GM12873 (cell line): ENCODE measurements around the gene TNRC6C.

Source experiments
- TF ChIP-seq, protein P1 (sequence below): IDR thresholded peaks from 2 replicates; pipeline ENCODE4 v1.5.1; 2012; ENCODE audit warnings: low read depth, mild to moderate bottlenecking, moderate library complexity, low read length, control low read depth; ENCODE audit not compliant: insufficient read depth; ENCODE audit errors: missing control alignments

The TNRC6C gene

DNA sequence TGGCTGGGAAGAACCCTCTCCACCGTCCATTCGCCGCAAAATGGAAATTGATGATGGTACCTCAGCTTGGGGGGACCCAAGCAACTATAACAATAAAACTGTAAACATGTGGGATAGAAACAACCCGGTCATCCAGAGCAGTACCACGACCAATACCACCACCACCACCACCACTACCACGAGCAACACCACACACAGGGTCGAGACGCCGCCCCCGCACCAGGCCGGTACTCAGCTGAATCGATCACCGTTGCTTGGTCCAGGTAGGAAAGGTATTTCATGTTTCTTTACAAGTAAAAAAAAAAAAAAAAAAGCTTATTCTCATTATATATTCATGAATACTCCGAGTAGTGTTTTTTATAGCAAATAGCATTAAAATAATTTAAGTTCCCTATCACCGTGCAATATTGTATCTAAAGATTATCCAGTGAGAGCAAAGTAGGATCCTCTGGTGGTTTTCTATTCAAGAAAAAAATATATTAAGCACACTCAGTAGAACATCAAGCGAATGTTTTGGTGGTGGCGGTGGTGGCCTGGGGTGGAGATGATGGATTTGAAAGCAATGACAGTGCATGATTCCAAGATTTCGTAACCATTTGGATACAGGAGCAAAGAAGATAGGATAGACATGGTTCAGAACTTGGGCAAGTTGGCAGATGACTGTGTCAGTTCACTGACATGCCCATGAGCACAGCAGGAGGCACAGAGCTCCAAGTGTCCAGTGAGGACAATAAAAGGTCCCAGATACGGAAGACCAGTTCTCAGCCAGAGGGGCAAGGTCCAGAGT lies 92.9 kb downstream of the TNRC6C start:
- TF ChIP-seq, protein P1, sequence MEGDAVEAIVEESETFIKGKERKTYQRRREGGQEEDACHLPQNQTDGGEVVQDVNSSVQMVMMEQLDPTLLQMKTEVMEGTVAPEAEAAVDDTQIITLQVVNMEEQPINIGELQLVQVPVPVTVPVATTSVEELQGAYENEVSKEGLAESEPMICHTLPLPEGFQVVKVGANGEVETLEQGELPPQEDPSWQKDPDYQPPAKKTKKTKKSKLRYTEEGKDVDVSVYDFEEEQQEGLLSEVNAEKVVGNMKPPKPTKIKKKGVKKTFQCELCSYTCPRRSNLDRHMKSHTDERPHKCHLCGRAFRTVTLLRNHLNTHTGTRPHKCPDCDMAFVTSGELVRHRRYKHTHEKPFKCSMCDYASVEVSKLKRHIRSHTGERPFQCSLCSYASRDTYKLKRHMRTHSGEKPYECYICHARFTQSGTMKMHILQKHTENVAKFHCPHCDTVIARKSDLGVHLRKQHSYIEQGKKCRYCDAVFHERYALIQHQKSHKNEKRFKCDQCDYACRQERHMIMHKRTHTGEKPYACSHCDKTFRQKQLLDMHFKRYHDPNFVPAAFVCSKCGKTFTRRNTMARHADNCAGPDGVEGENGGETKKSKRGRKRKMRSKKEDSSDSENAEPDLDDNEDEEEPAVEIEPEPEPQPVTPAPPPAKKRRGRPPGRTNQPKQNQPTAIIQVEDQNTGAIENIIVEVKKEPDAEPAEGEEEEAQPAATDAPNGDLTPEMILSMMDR, result no peak

DNA sequence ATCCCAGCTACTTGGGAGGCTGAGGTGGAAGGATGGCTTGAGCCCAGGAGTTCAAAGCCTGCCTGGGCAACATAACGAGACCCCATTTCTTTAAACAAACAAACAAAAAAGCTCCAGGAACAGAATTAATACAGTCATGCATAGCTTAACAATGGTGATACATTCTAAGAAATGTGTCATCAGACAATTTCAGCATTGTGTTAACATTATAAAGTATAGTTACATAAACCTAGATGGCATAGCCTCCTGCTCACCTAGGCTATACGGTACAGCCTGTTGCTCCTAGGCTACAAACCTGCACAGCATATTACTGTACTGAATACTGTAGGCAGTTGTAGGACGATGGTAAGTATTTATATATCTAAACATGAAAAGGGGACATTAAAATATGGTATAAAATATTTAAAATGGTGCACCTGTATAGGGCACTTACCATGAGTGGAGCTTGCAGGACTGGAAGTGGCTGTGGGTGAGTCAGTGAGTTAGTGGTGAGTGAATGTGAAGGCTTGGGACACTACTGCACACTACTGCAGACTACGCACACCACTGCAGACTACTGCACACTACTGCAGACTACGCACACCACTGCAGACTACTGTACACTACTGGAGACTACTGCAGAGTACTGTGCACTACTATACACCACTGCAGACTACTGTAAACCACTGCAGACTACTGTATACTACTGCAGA lies 95.4 kb downstream of the TNRC6C start:
- TF ChIP-seq, protein P1, result no peak

DNA sequence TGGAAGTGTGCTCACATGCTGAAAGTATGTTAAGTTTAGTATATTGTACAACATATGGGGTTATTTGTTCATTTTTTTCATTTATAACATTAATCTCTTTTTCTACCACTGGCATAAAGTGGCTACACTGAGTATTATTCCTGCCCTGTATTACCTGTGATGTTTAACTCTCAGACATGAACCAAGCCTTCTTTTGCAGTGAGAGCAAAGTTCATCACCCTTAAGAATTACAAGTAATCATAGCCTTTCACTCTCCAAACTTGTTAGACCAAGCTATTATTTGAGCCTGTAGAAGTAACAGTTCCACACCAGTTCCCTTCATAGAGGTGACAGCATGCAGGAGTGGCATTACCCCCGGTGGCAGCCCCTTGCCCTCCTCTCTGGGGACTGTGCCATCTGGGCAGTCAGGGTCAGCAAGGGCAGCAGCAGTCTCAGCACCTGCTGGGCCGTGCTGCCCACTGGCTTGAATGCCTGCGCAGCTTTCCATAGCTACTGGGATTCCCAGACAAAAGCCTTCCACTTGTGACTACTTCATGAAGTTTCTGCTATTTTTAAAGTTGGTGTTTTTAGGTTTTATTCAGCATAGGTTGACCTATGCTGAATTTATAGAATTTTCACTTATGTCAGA lies 98.7 kb downstream of the TNRC6C start:
- TF ChIP-seq, protein P1, result no peak

DNA sequence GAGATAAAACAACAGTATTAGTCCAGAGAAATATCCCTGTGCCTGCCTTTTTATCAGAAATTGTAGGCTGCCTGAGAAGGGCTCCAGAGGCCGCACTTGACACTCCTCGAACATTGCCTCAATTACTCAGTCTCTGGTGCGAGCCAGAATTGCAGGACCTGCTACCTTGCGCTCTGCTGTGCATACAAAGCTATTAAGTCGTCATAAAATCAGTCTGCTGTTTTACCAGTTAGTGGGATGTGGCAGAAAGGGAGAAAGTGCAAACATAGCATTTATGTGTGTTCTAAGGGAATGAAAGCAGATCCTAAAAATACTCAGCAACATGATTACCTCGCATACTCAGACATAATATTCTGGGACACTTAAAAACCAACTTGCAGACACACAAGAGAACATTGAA lies 99.5 kb downstream of the TNRC6C start:
- TF ChIP-seq, protein P1, result no peak

DNA sequence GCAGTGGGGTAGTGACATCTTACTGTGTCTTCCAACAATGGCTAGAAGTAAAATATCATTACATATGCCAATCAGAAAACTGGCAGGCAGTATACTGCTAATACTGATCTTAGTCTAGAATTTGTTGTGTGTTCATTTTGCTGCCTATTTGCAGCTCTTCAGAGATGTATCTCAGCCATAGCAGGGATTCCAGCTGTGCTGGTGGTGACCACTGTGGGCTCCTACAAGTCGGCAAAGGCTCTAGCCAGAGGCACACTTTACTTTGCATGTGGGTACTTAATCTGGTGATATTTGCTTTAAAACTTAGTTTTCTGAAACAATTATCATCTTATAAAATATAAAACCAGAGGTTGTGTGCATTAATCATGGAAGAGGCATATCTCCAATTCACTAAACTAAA lies 100.1 kb downstream of the TNRC6C start:
- TF ChIP-seq, protein P1, result no peak

DNA sequence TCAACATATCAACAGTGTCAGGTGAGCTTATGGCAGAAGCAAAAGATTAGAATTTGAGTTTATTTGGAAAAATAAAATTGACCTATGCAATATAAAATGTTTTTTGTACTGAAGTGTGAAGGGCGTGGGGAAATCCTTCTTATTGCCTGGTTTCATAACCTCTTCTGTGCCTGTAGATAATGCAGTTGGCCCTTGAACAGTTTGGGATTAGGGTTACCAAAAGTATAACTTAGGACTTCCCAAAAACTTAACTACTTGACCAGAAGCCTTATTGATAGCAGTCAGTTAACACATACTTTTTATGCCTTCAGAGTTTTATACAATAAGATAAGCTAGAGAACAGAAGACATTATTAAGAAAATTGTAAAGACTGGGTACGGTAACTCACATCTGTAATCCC lies 104.1 kb downstream of the TNRC6C start:
- TF ChIP-seq, protein P1, result no peak

DNA sequence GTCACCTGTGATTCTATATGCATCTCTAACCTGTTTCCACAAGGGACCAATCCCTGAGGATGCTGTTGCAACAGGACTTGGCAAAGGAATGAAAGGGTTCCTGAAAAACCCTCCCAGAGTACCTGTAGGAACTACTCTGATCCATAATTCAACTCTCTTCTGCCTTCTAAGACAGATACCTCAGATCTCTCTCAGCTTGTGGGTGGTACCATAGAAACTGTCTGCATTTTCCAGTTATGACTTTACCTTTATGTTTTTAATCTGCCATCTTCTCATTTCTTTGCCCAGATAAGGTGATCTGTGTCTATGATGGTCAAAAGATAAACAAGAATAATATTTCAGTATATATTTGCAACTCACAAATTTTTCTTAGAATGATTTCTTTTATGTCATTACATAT lies 105.0 kb downstream of the TNRC6C start:
- TF ChIP-seq, protein P1, result no peak
